Endothelial cell of umbilical vein (primary cell): ENCODE data around the gene SPAG17. TPM values are rescaled to one million over a fixed set of nuclear protein-coding genes. Genes with fewer than 3 reads are reported as not detected.

Source experiments
- BruUV-seq: library from RNA; stranded (reverse); fragments of 400-500 nt; replicated peaks from 2 replicates; lab custom pipeline; 2021; lab: Mats Ljungman, UMichigan
- CTCF ChIA-PET: fragments of 300-600, 350-600 bp; sonication (Branson Sonifier 250); formaldehyde crosslinking; loops from one replicate; lab custom pipeline; 2021; ENCODE audit warnings: antibody characterized with exemption, inconsistent platforms; lab: Charles Lee
- POLR2A ChIA-PET: fragments of 300-600, 350-600 bp; sonication (Branson Sonifier 250); formaldehyde crosslinking; loops from one replicate; lab custom pipeline; 2021; ENCODE audit warnings: antibody characterized with exemption, inconsistent platforms; lab: Charles Lee
- DNase-seq: peaks from one replicate; pipeline ENCODE4 v3.0.0-alpha.2; 2011; ENCODE audit warnings: low read depth, low spot score
- FAIRE-seq: peaks from 2 replicates; lab custom pipeline; 2011; peaks lifted over from hg19 to GRCh38; lab: Jason Lieb, UNC
- H2AFZ ChIP-seq: 2 replicates; pipeline ENCODE4 v1.6.0; 2012; ENCODE audit warnings: low read depth, low read length, control low read depth, inconsistent platforms
- H3K27ac ChIP-seq: 2 replicates; pipeline ENCODE4 v1.5.1; 2011; ENCODE audit warnings: low read depth, mild to moderate bottlenecking, control low read depth, low read length, moderate library complexity; ENCODE audit not compliant: insufficient read depth
- H3K27me3 ChIP-seq, 2 experiments: 2 replicates each; pipeline versions ENCODE4 v1.6.0 to v1.6.1; 2011; ENCODE audit warnings: low read length in 2 of 2, mixed read lengths in 1 of 2; ENCODE audit not compliant: control insufficient read depth in 2 of 2, insufficient read depth in 2 of 2
- H3K36me3 ChIP-seq, 2 experiments: 2 replicates in 1 of 2; 3 replicates in 1 of 2; pipeline ENCODE4 v1.5.1; 2011; ENCODE audit warnings: low read length in 2 of 2, mild to moderate bottlenecking in 1 of 2, moderate library complexity in 1 of 2; ENCODE audit not compliant: control insufficient read depth in 2 of 2, insufficient read depth in 2 of 2; ENCODE audit errors: extremely low read depth in 1 of 2
- H3K4me1 ChIP-seq: 3 replicates; pipeline ENCODE4 v1.5.1; 2011; ENCODE audit warnings: mild to moderate bottlenecking, low read length; ENCODE audit not compliant: control insufficient read depth, insufficient read depth; ENCODE audit errors: extremely low read depth
- H3K4me2 ChIP-seq: 2 replicates; pipeline ENCODE4 v1.6.1; 2011; ENCODE audit warnings: low read length, control low read depth, mixed read lengths; ENCODE audit not compliant: insufficient read depth
- H3K4me3 ChIP-seq, 3 experiments: fragments of 200-600 bp in 1 of 3; sonication (generic), shearing (Covaris generic) in 1 of 3; replicated peaks in 1 of 3; 2 replicates each; pipeline ENCODE4 v1.5.1; 2011 to 2016; ENCODE audit warnings: control low read depth in 3 of 3, low read length in 3 of 3, mild to moderate bottlenecking in 2 of 3, inconsistent platforms in 1 of 3, low read depth in 1 of 3, moderate library complexity in 1 of 3; ENCODE audit not compliant: insufficient read depth in 1 of 3
- H3K79me2 ChIP-seq: 2 replicates; pipeline ENCODE4 v1.6.0; 2012; ENCODE audit warnings: low read length, inconsistent platforms; ENCODE audit not compliant: control insufficient read depth, insufficient read depth
- H3K9ac ChIP-seq: replicated peaks from 2 replicates; pipeline ENCODE3; 2011; ENCODE audit warnings: low read length, control low read depth; ENCODE audit not compliant: insufficient read depth; ENCODE audit errors: extremely low read depth
- H3K9me1 ChIP-seq: replicated peaks from 3 replicates; pipeline ENCODE4 v1.6.0; 2011; ENCODE audit warnings: mild to moderate bottlenecking, low read length; ENCODE audit not compliant: control insufficient read depth, insufficient read depth; ENCODE audit errors: extremely low read depth
- H3K9me3 ChIP-seq: replicated peaks from 2 replicates; pipeline ENCODE4 v1.5.1; 2012; ENCODE audit warnings: low read length, inconsistent platforms; ENCODE audit not compliant: control insufficient read depth, insufficient read depth
- H4K20me1 ChIP-seq: replicated peaks from 2 replicates; pipeline ENCODE3; 2011; ENCODE audit warnings: mild to moderate bottlenecking, low read length; ENCODE audit not compliant: control insufficient read depth, insufficient read depth; ENCODE audit errors: extremely low read depth
- EZH2 ChIP-seq: IDR thresholded peaks from 2 replicates; pipeline ENCODE4 v1.6.1; 2012; ENCODE audit warnings: borderline replicate concordance, low read depth, mild to moderate bottlenecking, moderate library complexity, low read length, inconsistent platforms; ENCODE audit not compliant: severe bottlenecking
- FOS ChIP-seq: IDR thresholded peaks from 2 replicates; pipeline ENCODE4 v1.6.1; 2011; ENCODE audit warnings: mild to moderate bottlenecking, low read length, moderate library complexity, borderline replicate concordance; ENCODE audit not compliant: insufficient read depth
- GATA2 ChIP-seq: IDR thresholded peaks from 2 replicates; pipeline ENCODE4 v1.7.0; 2011; ENCODE audit warnings: low read depth, mild to moderate bottlenecking, moderate library complexity, mixed read lengths, low read length; ENCODE audit not compliant: insufficient read length, insufficient read depth
- JUN ChIP-seq: IDR thresholded peaks from 2 replicates; pipeline ENCODE4 v1.6.1; 2011; ENCODE audit warnings: borderline replicate concordance, low read depth; ENCODE audit not compliant: insufficient read length, insufficient read depth
- MYC ChIP-seq: IDR thresholded peaks from one replicate; pipeline ENCODE4 v1.6.1; 2011; ENCODE audit warnings: mild to moderate bottlenecking, low read depth, low read length
- POLR2A ChIP-seq: IDR thresholded peaks from 2 replicates; pipeline ENCODE4 v1.6.1; 2012; ENCODE audit warnings: low read depth, mild to moderate bottlenecking, control low read depth, low read length
- POLR2AphosphoS5 ChIP-seq: IDR thresholded peaks from 2 replicates; pipeline ENCODE4 v1.6.1; 2012; ENCODE audit warnings: low read depth, mild to moderate bottlenecking, control low read depth, low read length, moderate library complexity; ENCODE audit not compliant: insufficient read depth
- dilution Hi-C: fragments of 300-500 bp; cut with MboI; formaldehyde crosslinking; loops from one replicate; pipeline ENCODE4 v1.15.0; 2019; ENCODE audit warnings: low sequenced_read_pairs; ENCODE audit not compliant: extremely low pct_ligation_motif_present
- intact Hi-C: fragments of 100-400 bp; cut with micrococcal nuclease; formaldehyde crosslinking; loops from one replicate; pipeline ENCODE4 v1.10.0; 2022
- polyA plus RNA-seq, 4 experiments: library from polyadenylated mRNA; depleted of rRNA in 3 of 4; stranded (reverse) in 3 of 4; unstranded in 1 of 4; fragments of >200 nt; gene quantifications; 2 replicates each; pipeline versions ENCODE4 v1.2.1 to v1.2.3, GENCODE V29; 2011 to 2012; ENCODE audit warnings: missing spikeins in 1 of 4
- total RNA-seq: library from RNA; stranded (reverse); gene quantifications from 2 replicates; pipeline ENCODE4 v1.2.3, GENCODE V29; 2021
- TF ChIP-seq, protein P1 (sequence below), 2 donors: IDR thresholded peaks; 1 replicate in 1 of 2; 2 replicates in 1 of 2; pipeline ENCODE4 v1.5.1; 2011; ENCODE audit warnings: low read length in 2 of 2, mild to moderate bottlenecking in 2 of 2, moderate library complexity in 2 of 2, control low read depth in 1 of 2, inconsistent platforms in 1 of 2, low read depth in 1 of 2; ENCODE audit not compliant: insufficient read depth in 1 of 2; ENCODE audit errors: extremely low read depth in 1 of 2
- TF ChIP-seq, protein P2 (sequence below): IDR thresholded peaks from 2 replicates; pipeline ENCODE4 v1.6.1; 2011; ENCODE audit not compliant: insufficient read depth, insufficient read length

Gene SPAG17
- total and polyA plus RNA-seq, 2 donors (not counting 3 experiments of a cell fraction or from before 2014, with no cell fraction given), result not detected

DNA sequence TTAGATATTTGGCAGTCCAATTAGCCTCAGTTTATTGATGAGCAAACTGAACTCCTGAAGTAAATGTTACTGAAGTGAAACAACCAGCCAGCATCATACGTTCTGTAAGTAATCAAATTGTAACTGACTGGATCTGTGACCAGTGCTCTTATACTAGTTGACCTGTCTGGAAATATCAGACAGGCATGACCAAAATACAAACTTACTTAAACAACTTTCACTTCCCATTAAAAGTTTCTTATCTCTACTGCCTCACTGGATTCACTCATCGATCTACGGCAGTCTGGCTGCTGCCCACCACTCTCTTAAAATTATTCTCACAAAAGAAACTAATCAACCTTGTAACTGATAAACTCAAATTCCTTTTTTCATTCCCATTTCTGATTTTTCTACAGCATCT is 199.1 kb downstream of the SPAG17 start:
- H3K9me3 ChIP-seq, result no peaks in the 10 kb centered on the region
- no peak for TF ChIP-seq GATA2
- no peak for TF ChIP-seq MYC
- no peak for FAIRE-seq
- peaks cover 0 to 2% of the 10 kb centered on the region in 2 experiments for H3K27me3 ChIP-seq
- CTCF ChIA-PET, result no interaction called here
- H3K36me3 ChIP-seq, result no peaks in the 10 kb centered on the region
- POLR2A ChIA-PET, result no interaction called here
- dilution Hi-C loops, result no loop called here
- H3K9ac ChIP-seq, result no peak overlapping the region
- H3K4me3 ChIP-seq, result no peak overlapping the region
- H4K20me1 ChIP-seq, result no peaks in the 10 kb centered on the region
- no peak overlapping the region for H2AFZ ChIP-seq
- no peak overlapping the region for H3K4me2 ChIP-seq
- DNase-seq, result no peak
- H3K4me1 ChIP-seq, result no peaks in the 10 kb centered on the region
- H3K27ac ChIP-seq, result no peak overlapping the region
- intact Hi-C loops, result no loop called here
- no peaks in the 10 kb centered on the region for H3K9me1 ChIP-seq
- BruUV-seq, result no TSS peak
- H3K79me2 ChIP-seq, result no peaks in the 10 kb centered on the region

DNA sequence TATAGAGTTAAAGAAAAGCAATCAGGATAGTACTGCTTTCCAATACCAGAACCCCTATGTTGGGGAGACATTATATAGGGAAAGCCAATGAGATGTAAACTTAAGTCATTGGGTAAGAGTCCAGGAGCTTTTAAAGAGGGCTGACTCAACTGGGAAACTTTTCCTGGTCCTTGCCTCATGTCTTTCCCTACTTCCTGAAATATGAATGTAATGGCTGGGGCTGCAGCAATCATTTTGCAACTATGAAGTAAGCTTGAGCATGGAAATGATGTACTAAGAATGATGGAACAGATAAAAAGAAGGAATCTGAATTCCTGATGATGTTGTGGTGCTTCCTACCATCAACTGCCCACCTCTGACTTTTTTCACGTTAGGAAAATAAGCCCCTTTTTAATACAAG is 199.8 kb downstream of the SPAG17 start:
- H3K79me2 ChIP-seq, result no peaks in the 10 kb centered on the region
- intact Hi-C loops, result no loop called here
- BruUV-seq, result no TSS peak

More for the DNA sequence above, 199.8 kb downstream of the SPAG17 start:
- H3K36me3 ChIP-seq, result no peaks in the 10 kb centered on the region
- H3K9ac ChIP-seq, result no peak overlapping the region
- dilution Hi-C loops, result no loop called here
- H3K9me1 ChIP-seq, result no peaks in the 10 kb centered on the region
- H3K4me3 ChIP-seq, result no peak overlapping the region
- FAIRE-seq, result no peak
- no peaks in the 10 kb centered on the region for H4K20me1 ChIP-seq
- no peaks in the 10 kb centered on the region for H3K4me1 ChIP-seq
- no peak for DNase-seq
- ChIA-PET CTCF (no interaction called here), POLR2A (no interaction called here)
- H3K27ac ChIP-seq, result no peak overlapping the region
- no peaks in the 10 kb centered on the region for H3K9me3 ChIP-seq
- H2AFZ ChIP-seq, result no peak overlapping the region
- H3K27me3 ChIP-seq, result peaks cover 0 to 2% of the 10 kb centered on the region in 2 experiments
- no peak overlapping the region for H3K4me2 ChIP-seq
- TF ChIP-seq, protein P1, sequence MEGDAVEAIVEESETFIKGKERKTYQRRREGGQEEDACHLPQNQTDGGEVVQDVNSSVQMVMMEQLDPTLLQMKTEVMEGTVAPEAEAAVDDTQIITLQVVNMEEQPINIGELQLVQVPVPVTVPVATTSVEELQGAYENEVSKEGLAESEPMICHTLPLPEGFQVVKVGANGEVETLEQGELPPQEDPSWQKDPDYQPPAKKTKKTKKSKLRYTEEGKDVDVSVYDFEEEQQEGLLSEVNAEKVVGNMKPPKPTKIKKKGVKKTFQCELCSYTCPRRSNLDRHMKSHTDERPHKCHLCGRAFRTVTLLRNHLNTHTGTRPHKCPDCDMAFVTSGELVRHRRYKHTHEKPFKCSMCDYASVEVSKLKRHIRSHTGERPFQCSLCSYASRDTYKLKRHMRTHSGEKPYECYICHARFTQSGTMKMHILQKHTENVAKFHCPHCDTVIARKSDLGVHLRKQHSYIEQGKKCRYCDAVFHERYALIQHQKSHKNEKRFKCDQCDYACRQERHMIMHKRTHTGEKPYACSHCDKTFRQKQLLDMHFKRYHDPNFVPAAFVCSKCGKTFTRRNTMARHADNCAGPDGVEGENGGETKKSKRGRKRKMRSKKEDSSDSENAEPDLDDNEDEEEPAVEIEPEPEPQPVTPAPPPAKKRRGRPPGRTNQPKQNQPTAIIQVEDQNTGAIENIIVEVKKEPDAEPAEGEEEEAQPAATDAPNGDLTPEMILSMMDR (IDR thresholded peaks at IDR 0.05; ENCODE audit: extremely low read depth in 1 of 2, insufficient read depth in 1 of 2, low read depth in 1 of 2, low read length in 2 of 2), result no peak
- TF ChIP-seq EZH2 (no peak), GATA2 (no peak), JUN (no peak), FOS (no peak), POLR2AphosphoS5 (no peak), MYC (no peak), POLR2A (no peak)
- TF ChIP-seq, protein P2, sequence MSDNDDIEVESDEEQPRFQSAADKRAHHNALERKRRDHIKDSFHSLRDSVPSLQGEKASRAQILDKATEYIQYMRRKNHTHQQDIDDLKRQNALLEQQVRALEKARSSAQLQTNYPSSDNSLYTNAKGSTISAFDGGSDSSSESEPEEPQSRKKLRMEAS, result no peak
